Measurements from ENCODE around the gene MPPED1. TPM values are rescaled to one million over a fixed set of nuclear protein-coding genes. Genes with fewer than 3 reads are reported as not detected.

MPPED1 gene
- total RNA-seq, 1 donor from 2014 or later = not detected

GRCh38 chr22:43370036-43370435 lies 41.8 kb upstream of the MPPED1 start:
- Mint-ChIP-seq H3K27ac (ENCODE audit: unreplicated experiment) (no peak overlapping the region), H3K9me3 (ENCODE audit: low read depth) (peaks cover 7% of the 10 kb centered on the region), H3K4me1 (ENCODE audit: low read depth) (peaks cover 22% of the 10 kb centered on the region), H3K27me3 (ENCODE audit: low read depth) (peaks cover 59% of the 10 kb centered on the region), H3K4me3 (ENCODE audit: unreplicated experiment) (no peak overlapping the region), H3K36me3 (ENCODE audit: low read depth) (peaks cover 6% of the 10 kb centered on the region)
- TF ChIP-seq, protein P1, sequence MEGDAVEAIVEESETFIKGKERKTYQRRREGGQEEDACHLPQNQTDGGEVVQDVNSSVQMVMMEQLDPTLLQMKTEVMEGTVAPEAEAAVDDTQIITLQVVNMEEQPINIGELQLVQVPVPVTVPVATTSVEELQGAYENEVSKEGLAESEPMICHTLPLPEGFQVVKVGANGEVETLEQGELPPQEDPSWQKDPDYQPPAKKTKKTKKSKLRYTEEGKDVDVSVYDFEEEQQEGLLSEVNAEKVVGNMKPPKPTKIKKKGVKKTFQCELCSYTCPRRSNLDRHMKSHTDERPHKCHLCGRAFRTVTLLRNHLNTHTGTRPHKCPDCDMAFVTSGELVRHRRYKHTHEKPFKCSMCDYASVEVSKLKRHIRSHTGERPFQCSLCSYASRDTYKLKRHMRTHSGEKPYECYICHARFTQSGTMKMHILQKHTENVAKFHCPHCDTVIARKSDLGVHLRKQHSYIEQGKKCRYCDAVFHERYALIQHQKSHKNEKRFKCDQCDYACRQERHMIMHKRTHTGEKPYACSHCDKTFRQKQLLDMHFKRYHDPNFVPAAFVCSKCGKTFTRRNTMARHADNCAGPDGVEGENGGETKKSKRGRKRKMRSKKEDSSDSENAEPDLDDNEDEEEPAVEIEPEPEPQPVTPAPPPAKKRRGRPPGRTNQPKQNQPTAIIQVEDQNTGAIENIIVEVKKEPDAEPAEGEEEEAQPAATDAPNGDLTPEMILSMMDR (IDR thresholded peaks at IDR 0.05) = no peak
- no peak for DNase-seq (ENCODE audit: low spot score)

DNA sequence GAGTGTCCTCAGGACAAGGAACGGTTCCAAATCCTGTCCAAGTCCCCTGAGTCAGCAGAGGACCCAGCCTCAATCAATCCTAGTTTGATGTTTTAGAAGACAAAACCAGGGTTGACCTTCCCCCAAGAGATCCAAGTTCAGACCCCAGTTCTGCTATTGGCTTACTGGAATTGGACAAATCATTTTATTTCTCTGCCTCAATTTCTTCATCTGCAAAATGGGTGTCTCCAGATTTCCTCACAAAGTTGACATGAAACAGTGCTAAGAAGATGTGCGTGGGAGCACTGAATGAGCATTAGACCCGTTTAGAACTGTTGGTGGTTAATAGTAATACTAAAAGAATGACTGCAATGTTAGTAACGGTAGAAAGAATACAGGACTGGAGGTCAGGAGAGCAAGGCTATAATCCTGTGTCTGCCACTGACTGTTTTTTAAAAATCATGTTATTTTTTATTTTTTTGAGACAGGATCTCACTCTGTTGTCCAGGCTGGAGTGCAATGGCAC lies 35.8 kb upstream of the MPPED1 start:
- no peak overlapping the region for H3K4me3 Mint-ChIP-seq (ENCODE audit: unreplicated experiment)
- peaks cover 9% of the 10 kb centered on the region for H3K9me3 Mint-ChIP-seq (ENCODE audit: low read depth)
- H3K27ac Mint-ChIP-seq (ENCODE audit: unreplicated experiment) = no peak overlapping the region
- TF ChIP-seq, protein P1 (IDR thresholded peaks at IDR 0.05) = no peak
- peaks cover 40% of the 10 kb centered on the region for H3K27me3 Mint-ChIP-seq (ENCODE audit: low read depth)
- peaks cover 30% of the 10 kb centered on the region for H3K4me1 Mint-ChIP-seq (ENCODE audit: low read depth)
- no peak for DNase-seq (ENCODE audit: low spot score)
- H3K36me3 Mint-ChIP-seq (ENCODE audit: low read depth) = peaks cover 6% of the 10 kb centered on the region

DNA sequence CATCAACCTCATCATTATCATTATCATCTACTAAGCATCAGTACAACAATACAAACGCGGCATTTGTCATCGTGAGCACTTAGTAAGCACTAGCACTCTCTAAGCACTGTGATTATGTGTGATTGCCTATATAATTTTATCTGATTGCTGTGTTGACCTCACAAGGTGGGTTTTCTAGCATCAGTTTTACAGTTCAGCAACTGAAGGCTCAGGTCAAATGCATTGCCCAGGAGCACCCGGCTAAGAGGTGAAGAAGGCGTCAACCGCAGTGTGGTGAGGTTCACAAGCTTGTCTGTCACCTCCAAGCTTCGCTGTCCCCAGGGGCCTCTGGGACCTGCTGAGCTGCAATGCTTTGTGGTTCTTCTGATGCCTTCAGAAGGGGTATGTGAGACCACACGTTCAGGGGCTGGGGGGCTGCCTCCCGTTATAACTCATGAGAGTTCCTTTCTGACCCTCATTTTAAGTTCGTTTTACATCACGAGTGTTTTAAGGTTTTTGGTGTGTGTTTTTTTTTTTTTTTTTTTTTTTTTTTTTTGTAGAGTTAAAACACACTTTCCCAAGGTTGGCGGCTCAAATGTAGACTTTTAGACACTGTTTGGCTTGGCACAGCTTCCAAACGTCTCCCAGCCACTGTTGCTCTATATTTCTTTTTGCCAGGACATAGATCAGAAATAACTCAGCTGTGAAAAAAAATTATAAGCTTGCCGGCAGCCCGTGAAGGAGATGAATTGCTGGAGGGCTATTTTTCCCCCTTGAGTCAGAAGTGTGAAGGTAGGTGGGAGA lies 34.9 kb upstream of the MPPED1 start:
- no peak for DNase-seq (ENCODE audit: low spot score)
- TF ChIP-seq, protein P1 (IDR thresholded peaks at IDR 0.05) = no peak
- H3K36me3 Mint-ChIP-seq (ENCODE audit: low read depth) = peaks cover 7% of the 10 kb centered on the region
- H3K27me3 Mint-ChIP-seq (ENCODE audit: low read depth) = peaks cover 40% of the 10 kb centered on the region
- H3K27ac Mint-ChIP-seq (ENCODE audit: unreplicated experiment) = peak overlapping the region; percentile 93
- H3K4me3 Mint-ChIP-seq (ENCODE audit: unreplicated experiment) = no peak overlapping the region
- peaks cover 30% of the 10 kb centered on the region for H3K4me1 Mint-ChIP-seq (ENCODE audit: low read depth)
- peaks cover 9% of the 10 kb centered on the region for H3K9me3 Mint-ChIP-seq (ENCODE audit: low read depth)

DNA sequence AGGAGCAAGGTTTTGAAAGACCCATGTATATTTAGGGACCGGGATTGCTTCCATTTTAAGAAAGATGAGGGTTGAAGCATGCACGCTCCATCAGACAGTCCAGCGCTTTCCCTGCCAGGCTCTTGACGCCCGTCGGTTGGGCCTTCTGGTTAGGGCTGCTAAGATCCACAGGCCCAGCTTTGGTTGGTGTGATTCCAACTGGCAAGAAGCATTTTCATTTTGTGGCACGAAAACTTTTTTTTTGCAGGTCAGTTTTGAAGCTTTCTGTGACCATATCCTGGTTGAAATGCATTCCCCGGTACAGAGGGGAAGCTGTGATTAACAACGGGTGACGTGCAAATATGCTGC lies 34.3 kb upstream of the MPPED1 start:
- peaks cover 9% of the 10 kb centered on the region for H3K9me3 Mint-ChIP-seq (ENCODE audit: low read depth)
- peak overlapping the region; percentile 93 for H3K27ac Mint-ChIP-seq (ENCODE audit: unreplicated experiment)
- peaks cover 30% of the 10 kb centered on the region for H3K4me1 Mint-ChIP-seq (ENCODE audit: low read depth)
- H3K36me3 Mint-ChIP-seq (ENCODE audit: low read depth) = peaks cover 7% of the 10 kb centered on the region
- no peak overlapping the region for H3K4me3 Mint-ChIP-seq (ENCODE audit: unreplicated experiment)
- DNase-seq (ENCODE audit: low spot score) = no peak
- TF ChIP-seq, protein P1 (IDR thresholded peaks at IDR 0.05) = no peak
- peaks cover 43% of the 10 kb centered on the region for H3K27me3 Mint-ChIP-seq (ENCODE audit: low read depth)

GRCh38 chr22:43377896-43378704 lies 33.7 kb upstream of the MPPED1 start:
- H3K4me3 Mint-ChIP-seq (ENCODE audit: unreplicated experiment) = peak overlapping the region; percentile 10
- peak overlapping the region; percentile 93 for H3K27ac Mint-ChIP-seq (ENCODE audit: unreplicated experiment)
- peaks cover 7% of the 10 kb centered on the region for H3K36me3 Mint-ChIP-seq (ENCODE audit: low read depth)
- peaks cover 9% of the 10 kb centered on the region for H3K9me3 Mint-ChIP-seq (ENCODE audit: low read depth)
- no peak for DNase-seq (ENCODE audit: low spot score)
- peaks cover 46% of the 10 kb centered on the region for H3K27me3 Mint-ChIP-seq (ENCODE audit: low read depth)
- TF ChIP-seq, protein P1 (IDR thresholded peaks at IDR 0.05) = no peak
- peaks cover 30% of the 10 kb centered on the region for H3K4me1 Mint-ChIP-seq (ENCODE audit: low read depth)

Data from chondrocyte (in vitro differentiated cells).